ENCODE measurements around the gene ORC1.

ORC1 gene

GRCh38 chr1:52424231-52424636, 20.0 kb upstream of the ORC1 start:
- Histone ChIP-seq H3K9me3 (ENCODE audit: control insufficient read depth, low read length) (no peaks in the 10 kb centered on the region), H3K36me3 (ENCODE audit: control insufficient read depth, insufficient read depth, low read length) (peaks cover 19% of the 10 kb centered on the region), H3K4me1 (ENCODE audit: control insufficient read depth, insufficient read depth, low read length) (no peaks in the 10 kb centered on the region), H3K27me3 (ENCODE audit: control insufficient read depth, insufficient read depth, low read length, poor library complexity, severe bottlenecking) (no peaks in the 10 kb centered on the region), H3K27ac (ENCODE audit: insufficient read depth, low read depth, low read length, poor library complexity, severe bottlenecking) (no peak overlapping the region), H3K4me3 (ENCODE audit: insufficient read depth, low read depth, low read length) (no peak overlapping the region)

- H3K27ac ChIP-seq (ENCODE audit: insufficient read depth, low read depth, low read length, poor library complexity, severe bottlenecking): no peak overlapping the region
- WGBS, 2 experiments: 90 to 93% methylated on average over 9 of the region's 9 CpGs
- H3K9me3 ChIP-seq (ENCODE audit: control insufficient read depth, low read length): no peaks in the 10 kb centered on the region
- H3K27me3 ChIP-seq (ENCODE audit: control insufficient read depth, insufficient read depth, low read length, poor library complexity, severe bottlenecking): no peaks in the 10 kb centered on the region
- peaks cover 22% of the 10 kb centered on the region for H3K36me3 ChIP-seq (ENCODE audit: control insufficient read depth, insufficient read depth, low read length)
- H3K4me3 ChIP-seq (ENCODE audit: insufficient read depth, low read depth, low read length): no peak overlapping the region
- no peaks in the 10 kb centered on the region for H3K4me1 ChIP-seq (ENCODE audit: control insufficient read depth, insufficient read depth, low read length)
Observed at GRCh38 chr1:52423771-52424170, 19.5 kb upstream of the ORC1 start.

GRCh38 chr1:52423055-52423454, 18.8 kb upstream of the ORC1 start:
- H3K27ac ChIP-seq (ENCODE audit: insufficient read depth, low read depth, low read length, poor library complexity, severe bottlenecking): no peak overlapping the region
- WGBS, 2 experiments: 100% methylated on average over 2 of the region's 2 CpGs; no CpG with 5 or more reads in 1 of the 2 experiments

GRCh38 chr1:52420713-52421112, 16.5 kb upstream of the ORC1 start:
- Histone ChIP-seq H3K36me3 (ENCODE audit: control insufficient read depth, insufficient read depth, low read length) (peaks cover 41% of the 10 kb centered on the region), H3K4me3 (ENCODE audit: insufficient read depth, low read depth, low read length) (no peak overlapping the region)
- 100% methylated on average over 1 of the region's 1 CpG for WGBS, 2 experiments

More at GRCh38 chr1:52423055-52423454, 18.8 kb upstream of the ORC1 start:
- H3K9me3 ChIP-seq (ENCODE audit: control insufficient read depth, low read length): no peaks in the 10 kb centered on the region
- peaks cover 25% of the 10 kb centered on the region for H3K36me3 ChIP-seq (ENCODE audit: control insufficient read depth, insufficient read depth, low read length)
- H3K4me1 ChIP-seq (ENCODE audit: control insufficient read depth, insufficient read depth, low read length): no peaks in the 10 kb centered on the region
- no peak overlapping the region for H3K4me3 ChIP-seq (ENCODE audit: insufficient read depth, low read depth, low read length)
- H3K27me3 ChIP-seq (ENCODE audit: control insufficient read depth, insufficient read depth, low read length, poor library complexity, severe bottlenecking): no peaks in the 10 kb centered on the region

GRCh38 chr1:52416811-52417210, 12.6 kb upstream of the ORC1 start:
- Histone ChIP-seq H3K36me3 (ENCODE audit: control insufficient read depth, insufficient read depth, low read length) (peaks cover 64% of the 10 kb centered on the region), H3K9me3 (ENCODE audit: control insufficient read depth, low read length) (no peaks in the 10 kb centered on the region), H3K27me3 (ENCODE audit: control insufficient read depth, insufficient read depth, low read length, poor library complexity, severe bottlenecking) (no peaks in the 10 kb centered on the region), H3K4me3 (ENCODE audit: insufficient read depth, low read depth, low read length) (no peak overlapping the region), H3K4me1 (ENCODE audit: control insufficient read depth, insufficient read depth, low read length) (no peaks in the 10 kb centered on the region), H3K27ac (ENCODE audit: insufficient read depth, low read depth, low read length, poor library complexity, severe bottlenecking) (no peak overlapping the region)
- WGBS, 2 experiments: 94 to 98% methylated on average over 2 of the region's 2 CpGs

More at GRCh38 chr1:52420713-52421112, 16.5 kb upstream of the ORC1 start:
- Histone ChIP-seq H3K27ac (ENCODE audit: insufficient read depth, low read depth, low read length, poor library complexity, severe bottlenecking) (no peak overlapping the region), H3K9me3 (ENCODE audit: control insufficient read depth, low read length) (no peaks in the 10 kb centered on the region), H3K27me3 (ENCODE audit: control insufficient read depth, insufficient read depth, low read length, poor library complexity, severe bottlenecking) (no peaks in the 10 kb centered on the region), H3K4me1 (ENCODE audit: control insufficient read depth, insufficient read depth, low read length) (no peaks in the 10 kb centered on the region)

- Histone ChIP-seq H3K9me3 (ENCODE audit: control insufficient read depth, low read length) (no peaks in the 10 kb centered on the region), H3K4me1 (ENCODE audit: control insufficient read depth, insufficient read depth, low read length) (no peaks in the 10 kb centered on the region), H3K36me3 (ENCODE audit: control insufficient read depth, insufficient read depth, low read length) (peaks cover 67% of the 10 kb centered on the region), H3K4me3 (ENCODE audit: insufficient read depth, low read depth, low read length) (no peak overlapping the region), H3K27ac (ENCODE audit: insufficient read depth, low read depth, low read length, poor library complexity, severe bottlenecking) (no peak overlapping the region), H3K27me3 (ENCODE audit: control insufficient read depth, insufficient read depth, low read length, poor library complexity, severe bottlenecking) (no peaks in the 10 kb centered on the region)
Observed at GRCh38 chr1:52414942-52415341, 10.7 kb upstream of the ORC1 start.

DNA sequence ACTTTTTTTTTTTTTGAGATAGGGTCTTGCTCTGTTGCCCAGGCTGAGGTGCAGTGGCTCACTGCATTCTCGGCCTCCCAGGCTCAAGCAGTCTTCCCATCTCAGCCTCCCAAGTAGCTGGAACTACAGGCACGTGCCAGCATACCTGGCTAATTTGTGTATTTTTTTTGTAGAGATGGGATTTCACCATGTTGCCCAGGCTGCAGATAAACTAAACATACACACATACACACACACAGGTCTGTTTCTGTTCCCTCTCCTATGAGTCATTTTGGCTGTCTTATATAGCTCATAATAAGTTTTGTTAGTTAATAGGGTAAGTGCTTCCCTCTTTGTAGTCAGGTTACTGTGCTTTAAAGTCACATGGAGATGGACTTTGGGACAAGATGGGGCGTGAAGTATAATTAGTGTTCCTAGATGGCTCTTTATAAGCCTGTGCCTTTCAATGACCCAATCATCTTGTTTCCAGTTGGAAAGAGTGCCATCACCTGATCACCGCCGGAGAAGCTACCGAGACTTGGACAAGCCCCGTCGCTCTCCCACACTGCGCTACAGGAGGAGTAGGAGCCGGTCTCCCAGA, 9.3 kb upstream of the ORC1 start:
- no peaks in the 10 kb centered on the region for H3K9me3 ChIP-seq (ENCODE audit: control insufficient read depth, low read length)
- no peak overlapping the region for H3K4me3 ChIP-seq (ENCODE audit: insufficient read depth, low read depth, low read length)
- no peaks in the 10 kb centered on the region for H3K27me3 ChIP-seq (ENCODE audit: control insufficient read depth, insufficient read depth, low read length, poor library complexity, severe bottlenecking)
- no peaks in the 10 kb centered on the region for H3K4me1 ChIP-seq (ENCODE audit: control insufficient read depth, insufficient read depth, low read length)
- no peak overlapping the region for H3K27ac ChIP-seq (ENCODE audit: insufficient read depth, low read depth, low read length, poor library complexity, severe bottlenecking)
- peaks cover 73% of the 10 kb centered on the region for H3K36me3 ChIP-seq (ENCODE audit: control insufficient read depth, insufficient read depth, low read length)
- WGBS, 2 experiments: 96 to 97% methylated on average over 10 of the region's 10 CpGs

GRCh38 chr1:52404975-52405338, 734 bp upstream of the ORC1 start:
- Histone ChIP-seq H3K27ac (ENCODE audit: insufficient read depth, low read depth, low read length, poor library complexity, severe bottlenecking) (peak overlapping the region; percentile 91), H3K27me3 (ENCODE audit: control insufficient read depth, insufficient read depth, low read length, poor library complexity, severe bottlenecking) (no peaks in the 10 kb centered on the region), H3K9me3 (ENCODE audit: control insufficient read depth, low read length) (no peaks in the 10 kb centered on the region), H3K4me1 (ENCODE audit: control insufficient read depth, insufficient read depth, low read length) (peaks cover 3% of the 10 kb centered on the region), H3K36me3 (ENCODE audit: control insufficient read depth, insufficient read depth, low read length) (peaks cover 33% of the 10 kb centered on the region), H3K4me3 (ENCODE audit: insufficient read depth, low read depth, low read length) (peak overlapping the region; percentile 97)
- WGBS, 2 experiments: 5 to 6% methylated on average over 8 of the region's 8 CpGs

GRCh38 chr1:52403566-52404115, 582 bp downstream of the ORC1 start:
- H3K4me3 ChIP-seq (ENCODE audit: insufficient read depth, low read depth, low read length): peak overlapping the region; percentile 97
- 1 to 2% methylated on average over 16 of the region's 16 CpGs for WGBS, 2 experiments
- no peaks in the 10 kb centered on the region for H3K27me3 ChIP-seq (ENCODE audit: control insufficient read depth, insufficient read depth, low read length, poor library complexity, severe bottlenecking)
- H3K36me3 ChIP-seq (ENCODE audit: control insufficient read depth, insufficient read depth, low read length): peaks cover 28% of the 10 kb centered on the region
- peak overlapping the region; percentile 91 for H3K27ac ChIP-seq (ENCODE audit: insufficient read depth, low read depth, low read length, poor library complexity, severe bottlenecking)
- peaks cover 3% of the 10 kb centered on the region for H3K4me1 ChIP-seq (ENCODE audit: control insufficient read depth, insufficient read depth, low read length)
- no peaks in the 10 kb centered on the region for H3K9me3 ChIP-seq (ENCODE audit: control insufficient read depth, low read length)

DNA sequence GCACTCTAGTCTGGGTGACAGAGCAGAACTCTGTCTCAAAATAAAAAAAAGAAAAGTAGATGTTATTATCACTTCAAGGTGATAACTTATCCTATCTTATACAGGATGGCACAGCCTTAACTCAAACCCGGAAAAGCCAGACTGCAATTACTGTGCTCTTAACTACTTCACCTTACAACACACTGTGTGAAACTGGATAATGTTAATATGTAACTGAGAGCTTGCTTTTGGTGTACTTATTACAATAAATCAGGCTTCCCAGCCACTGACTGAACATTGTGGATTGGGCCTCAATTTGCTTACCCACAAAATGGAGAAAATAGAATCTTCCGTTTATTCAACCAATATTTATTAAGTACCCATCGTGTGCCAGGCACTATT, 1.4 kb downstream of the ORC1 start:
- 78 to 100% methylated on average over 2 of the region's 3 CpGs for WGBS, 2 experiments
- H3K27me3 ChIP-seq (ENCODE audit: control insufficient read depth, insufficient read depth, low read length, poor library complexity, severe bottlenecking): no peaks in the 10 kb centered on the region
- peak overlapping the region; percentile 97 for H3K4me3 ChIP-seq (ENCODE audit: insufficient read depth, low read depth, low read length)
- H3K27ac ChIP-seq (ENCODE audit: insufficient read depth, low read depth, low read length, poor library complexity, severe bottlenecking): no peak overlapping the region
- no peaks in the 10 kb centered on the region for H3K9me3 ChIP-seq (ENCODE audit: control insufficient read depth, low read length)
- peaks cover 22% of the 10 kb centered on the region for H3K36me3 ChIP-seq (ENCODE audit: control insufficient read depth, insufficient read depth, low read length)
- peaks cover 3% of the 10 kb centered on the region for H3K4me1 ChIP-seq (ENCODE audit: control insufficient read depth, insufficient read depth, low read length)

- WGBS, 2 experiments: 88 to 97% methylated on average over 5 to 6 of the region's 6 CpGs
- no peak overlapping the region for H3K27ac ChIP-seq (ENCODE audit: insufficient read depth, low read depth, low read length, poor library complexity, severe bottlenecking)
Observed at GRCh38 chr1:52400131-52400530, 4.1 kb downstream of the ORC1 start.

More at GRCh38 chr1:52400131-52400530, 4.1 kb downstream of the ORC1 start:
- Histone ChIP-seq H3K9me3 (ENCODE audit: control insufficient read depth, low read length) (no peaks in the 10 kb centered on the region), H3K27me3 (ENCODE audit: control insufficient read depth, insufficient read depth, low read length, poor library complexity, severe bottlenecking) (no peaks in the 10 kb centered on the region), H3K4me1 (ENCODE audit: control insufficient read depth, insufficient read depth, low read length) (peaks cover 3% of the 10 kb centered on the region), H3K36me3 (ENCODE audit: control insufficient read depth, insufficient read depth, low read length) (peaks cover 35% of the 10 kb centered on the region), H3K4me3 (ENCODE audit: insufficient read depth, low read depth, low read length) (no peak overlapping the region)

All from ectodermal cell (in vitro differentiated cells).